Amniotic epithelial cell (primary cell): ENCODE results near the gene L3MBTL3.
"Not testable (repeated sequence)": the region's sequence is repeated elsewhere in the genome, so short reads cannot be mapped to it uniquely, and the experiment has no call there.

Source experiments
- DNase-seq: peaks from one replicate; pipeline ENCODE4 v3.0.0-alpha.2; 2010; ENCODE audit warnings: low read depth

Gene L3MBTL3

GRCh38 chr6:130075879-130076460 lies 57.6 kb downstream of the L3MBTL3 start:
- DNase-seq, result peak; percentile 32

- peak; percentile 20 for DNase-seq
Measured at GRCh38 chr6:130076512-130076911, 58.1 kb downstream of the L3MBTL3 start.

GRCh38 chr6:130090796-130091195 lies 72.4 kb downstream of the L3MBTL3 start:
- no peak for DNase-seq

- DNase-seq, result no peak
Measured at GRCh38 chr6:130093546-130093945, 75.2 kb downstream of the L3MBTL3 start.

GRCh38 chr6:130098317-130098716 lies 79.9 kb downstream of the L3MBTL3 start:
- no peak for DNase-seq

- DNase-seq, result no peak
Measured at GRCh38 chr6:130099119-130099518, 80.7 kb downstream of the L3MBTL3 start.

GRCh38 chr6:130105996-130106704 lies 87.8 kb downstream of the L3MBTL3 start:
- no peak for DNase-seq

GRCh38 chr6:130107710-130108109 lies 89.3 kb downstream of the L3MBTL3 start:
- peak; percentile 5 for DNase-seq

GRCh38 chr6:130111031-130111430 lies 92.7 kb downstream of the L3MBTL3 start:
- DNase-seq, result no peak

- DNase-seq, result no peak
Measured at GRCh38 chr6:130113201-130113710, 94.9 kb downstream of the L3MBTL3 start.

GRCh38 chr6:130115036-130115435 lies 96.7 kb downstream of the L3MBTL3 start:
- no peak for DNase-seq

GRCh38 chr6:130116273-130116672 lies 97.9 kb downstream of the L3MBTL3 start:
- DNase-seq, result no peak

- not testable (repeated sequence) for DNase-seq
Measured at GRCh38 chr6:130117187-130117701, 98.9 kb downstream of the L3MBTL3 start.

GRCh38 chr6:130118236-130118635 lies 99.9 kb downstream of the L3MBTL3 start:
- no peak for DNase-seq

- no peak for DNase-seq
Measured at GRCh38 chr6:130119211-130119610, 100.8 kb downstream of the L3MBTL3 start.

- no peak for DNase-seq
Measured at GRCh38 chr6:130120731-130121130, 102.3 kb downstream of the L3MBTL3 start.

GRCh38 chr6:130122243-130122642 lies 103.9 kb downstream of the L3MBTL3 start:
- DNase-seq, result no peak

- DNase-seq, result no peak
Measured at GRCh38 chr6:130127195-130127594, 108.8 kb downstream of the L3MBTL3 start.

GRCh38 chr6:130128326-130128725 lies 109.9 kb downstream of the L3MBTL3 start:
- no peak for DNase-seq

- DNase-seq, result no peak
Measured at GRCh38 chr6:130129762-130130246, 111.4 kb downstream of the L3MBTL3 start.

GRCh38 chr6:130132286-130132701 lies 113.9 kb downstream of the L3MBTL3 start:
- DNase-seq, result no peak

GRCh38 chr6:130134582-130134981 lies 116.2 kb downstream of the L3MBTL3 start:
- no peak for DNase-seq

- DNase-seq, result no peak
Measured at GRCh38 chr6:130136798-130137197, 118.4 kb downstream of the L3MBTL3 start.
